NCI-H69 (cell line): Measurements from ENCODE around the gene CAMTA1.

Experiments
- DNase-seq: peaks from one replicate; lab custom pipeline; 2025; lab: John Stamatoyannopoulos, UW

CAMTA1 gene

GRCh38 chr1:7658099-7658498 lies 872.8 kb downstream of the CAMTA1 start:
- no peak for DNase-seq

GRCh38 chr1:7659514-7659913 lies 874.3 kb downstream of the CAMTA1 start:
- peak; percentile 4 for DNase-seq

DNA sequence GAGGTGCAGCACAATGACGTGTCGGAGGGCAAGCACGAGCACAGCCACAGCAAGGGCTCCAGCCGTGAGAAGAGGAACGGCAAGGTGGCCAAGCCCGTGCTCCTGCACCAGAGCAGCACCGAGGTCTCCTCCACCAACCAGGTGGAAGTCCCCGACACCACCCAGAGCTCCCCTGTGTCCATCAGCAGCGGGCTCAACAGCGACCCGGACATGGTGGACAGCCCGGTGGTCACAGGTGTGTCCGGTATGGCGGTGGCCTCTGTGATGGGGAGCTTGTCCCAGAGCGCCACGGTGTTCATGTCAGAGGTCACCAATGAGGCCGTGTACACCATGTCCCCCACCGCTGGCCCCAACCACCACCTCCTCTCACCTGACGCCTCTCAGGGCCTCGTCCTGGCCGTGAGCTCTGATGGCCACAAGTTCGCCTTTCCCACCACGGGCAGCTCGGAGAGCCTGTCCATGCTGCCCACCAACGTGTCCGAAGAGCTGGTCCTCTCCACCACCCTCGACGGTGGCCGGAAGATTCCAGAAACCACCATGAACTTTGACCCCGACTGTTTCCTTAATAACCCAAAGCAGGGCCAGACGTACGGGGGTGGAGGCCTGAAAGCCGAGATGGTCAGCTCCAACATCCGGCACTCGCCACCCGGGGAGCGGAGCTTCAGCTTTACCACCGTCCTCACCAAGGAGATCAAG lies 878.3 kb downstream of the CAMTA1 start:
- DNase-seq, result no peak

GRCh38 chr1:7664147-7664892 lies 879.1 kb downstream of the CAMTA1 start:
- no peak for DNase-seq

DNA sequence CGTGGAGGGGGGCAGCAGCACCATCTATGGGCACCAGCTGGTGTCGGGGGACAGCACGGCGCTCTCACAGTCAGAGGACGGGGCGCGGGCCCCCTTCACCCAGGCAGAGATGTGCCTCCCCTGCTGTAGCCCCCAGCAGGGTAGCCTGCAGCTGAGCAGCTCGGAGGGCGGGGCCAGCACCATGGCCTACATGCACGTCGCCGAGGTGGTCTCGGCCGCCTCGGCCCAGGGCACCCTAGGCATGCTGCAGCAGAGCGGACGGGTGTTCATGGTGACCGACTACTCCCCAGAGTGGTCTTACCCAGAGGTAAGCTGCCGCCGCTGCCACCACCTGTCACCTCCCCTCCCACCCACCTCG lies 879.6 kb downstream of the CAMTA1 start:
- no peak for DNase-seq

DNA sequence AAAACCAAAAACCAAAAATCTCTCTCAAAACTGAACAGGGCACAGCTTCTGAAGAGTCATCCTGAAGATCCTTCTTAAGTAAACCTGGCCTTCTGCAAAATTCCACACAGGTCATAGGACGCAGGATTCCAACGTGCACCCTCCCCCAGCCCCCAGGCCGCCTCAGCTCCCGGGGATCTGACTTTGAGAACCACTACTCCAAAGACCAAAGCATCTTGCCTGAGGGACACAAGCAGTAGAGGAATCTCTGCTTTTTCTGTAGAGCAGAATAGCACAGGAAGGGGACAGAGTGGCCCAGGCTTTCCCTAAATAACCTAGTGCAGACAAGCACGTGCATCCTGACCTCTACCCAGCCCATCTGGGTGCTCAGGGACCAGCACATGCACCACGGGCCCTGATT lies 881.0 kb downstream of the CAMTA1 start:
- no peak for DNase-seq

GRCh38 chr1:7667159-7667558 lies 881.9 kb downstream of the CAMTA1 start:
- no peak for DNase-seq

DNA sequence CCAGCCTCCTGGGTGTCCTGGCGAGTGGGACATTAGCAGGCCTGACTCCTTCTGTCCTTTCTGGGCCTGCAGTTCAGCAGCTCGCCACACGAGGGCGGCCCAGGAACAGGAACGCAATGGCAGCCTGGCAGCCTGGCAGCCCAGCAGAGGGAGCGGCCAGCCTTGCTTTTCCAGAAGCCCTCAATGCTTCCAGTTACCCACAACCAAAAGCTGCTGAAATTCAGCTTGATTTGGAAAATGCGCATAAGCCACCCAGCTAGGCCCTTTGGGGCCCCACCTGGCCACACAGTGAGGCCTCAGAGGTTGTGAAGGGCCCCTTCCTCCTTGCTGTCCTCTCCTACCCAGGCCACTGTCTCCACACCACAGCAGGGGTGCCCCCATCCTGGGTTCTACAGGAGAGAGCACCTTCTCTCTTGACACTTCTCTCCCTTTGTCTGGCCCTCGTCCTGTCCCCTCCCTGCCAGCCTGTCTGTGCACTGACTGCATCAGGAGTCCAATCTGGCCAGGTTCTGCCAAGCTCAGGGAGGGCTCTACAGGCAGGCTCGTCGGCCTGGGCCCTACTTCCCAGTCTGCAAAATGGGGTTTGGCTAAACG lies 882.5 kb downstream of the CAMTA1 start:
- peak; percentile 77 for DNase-seq

GRCh38 chr1:7669559-7670311 lies 884.5 kb downstream of the CAMTA1 start:
- DNase-seq, result peak; percentile 79

- no peak for DNase-seq
These were observed 885.3 kb downstream of the CAMTA1 start for GRCh38 chr1:7670334-7671145.

DNA sequence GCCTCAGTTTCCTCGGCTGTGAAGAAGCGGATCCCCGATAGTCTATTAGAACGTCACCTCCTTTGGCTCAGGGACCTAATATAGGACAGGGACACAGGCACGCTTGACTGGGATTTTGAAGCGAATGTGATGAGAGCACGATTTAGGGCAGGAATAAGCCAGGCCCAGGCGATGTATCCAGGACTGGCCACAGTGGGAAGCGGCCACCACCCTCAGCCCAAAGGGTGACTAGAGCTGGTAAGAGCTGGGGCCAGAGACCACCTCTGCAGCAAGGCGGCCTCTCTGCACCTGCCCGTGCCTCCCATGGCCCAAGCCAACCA lies 885.9 kb downstream of the CAMTA1 start:
- no peak for DNase-seq

GRCh38 chr1:7671676-7672075 lies 886.4 kb downstream of the CAMTA1 start:
- DNase-seq, result no peak

DNA sequence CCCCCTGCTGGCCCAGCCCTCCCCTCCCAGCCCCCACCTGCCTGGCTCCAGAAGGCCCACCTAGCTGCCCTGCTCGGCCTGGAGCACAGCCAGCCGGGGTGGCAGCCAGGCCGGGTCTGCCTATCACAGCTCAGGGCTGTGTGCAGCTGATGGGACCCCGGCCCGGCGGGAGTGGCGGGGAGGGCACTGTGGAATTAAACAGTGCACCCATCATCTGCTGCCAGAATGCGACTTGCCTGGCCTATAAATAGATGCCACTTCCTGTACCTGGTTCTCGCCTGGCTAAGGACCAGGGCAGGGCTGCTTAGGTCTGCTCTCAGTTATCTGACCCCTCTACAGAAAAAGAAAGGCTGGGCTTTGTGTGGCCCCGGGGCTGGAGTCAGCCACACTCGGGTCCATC lies 887.6 kb downstream of the CAMTA1 start:
- DNase-seq, result no peak

GRCh38 chr1:7674972-7675371 lies 889.7 kb downstream of the CAMTA1 start:
- DNase-seq, result no peak

DNA sequence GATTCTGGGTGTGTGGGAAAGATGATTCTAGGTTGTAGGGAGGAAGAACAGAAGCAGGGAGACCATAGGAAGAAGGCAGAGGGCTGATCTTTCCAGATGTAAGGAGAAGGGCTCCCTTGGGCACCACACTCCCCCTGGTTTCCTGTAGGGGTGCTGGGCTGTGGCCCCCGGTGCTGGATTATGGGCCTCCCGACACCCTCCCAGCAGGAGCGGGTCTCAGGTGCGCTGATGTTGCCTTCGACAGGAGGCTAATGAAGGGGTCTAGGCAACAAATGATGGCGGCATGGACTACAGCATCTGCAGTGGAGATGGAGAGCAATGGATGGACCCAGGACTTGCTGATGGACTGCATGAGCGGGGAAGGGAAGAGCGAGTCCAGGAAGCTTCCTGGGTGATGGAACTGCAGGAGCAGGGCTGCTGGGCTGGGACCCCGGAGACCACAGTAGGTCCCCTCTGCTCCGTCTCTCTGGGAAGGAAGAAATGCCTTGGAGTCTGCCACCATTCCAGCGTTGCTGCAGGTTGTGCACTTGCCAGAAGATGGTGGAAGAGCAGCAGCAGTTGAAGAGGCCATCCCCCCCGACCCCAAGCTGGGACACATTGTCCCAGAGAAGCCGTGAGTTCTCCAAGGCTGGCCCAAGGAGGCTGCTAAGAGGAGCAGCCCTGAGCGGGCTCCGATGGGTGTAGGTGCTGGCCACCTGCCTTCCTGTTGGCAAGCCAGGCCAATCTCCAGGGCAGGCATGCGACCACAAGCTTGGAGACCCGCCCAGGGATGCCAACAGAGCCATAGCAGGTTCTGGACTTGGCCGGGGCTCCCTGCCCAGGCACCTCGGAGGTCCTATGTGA lies 890.4 kb downstream of the CAMTA1 start:
- DNase-seq, result no peak

GRCh38 chr1:7676274-7676945 lies 891.2 kb downstream of the CAMTA1 start:
- no peak for DNase-seq

DNA sequence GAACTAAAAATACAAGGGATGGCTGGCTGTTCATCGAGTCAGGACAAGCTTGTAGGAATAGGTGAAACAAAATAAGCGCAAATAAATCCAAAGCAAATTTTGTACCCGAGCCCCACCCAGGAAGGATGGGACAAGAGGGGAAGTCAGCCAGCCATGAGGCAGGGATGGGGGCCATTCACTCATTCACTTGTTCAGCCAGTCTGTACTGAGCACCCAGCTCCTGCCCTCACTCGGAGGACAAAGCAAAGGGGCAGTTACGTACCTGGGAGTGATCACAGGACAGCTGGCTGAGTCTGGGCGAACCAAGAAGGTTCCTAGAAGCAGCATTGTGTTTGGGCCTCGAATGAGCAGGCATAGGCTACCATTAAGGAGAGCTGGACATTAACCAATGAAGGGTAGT lies 891.9 kb downstream of the CAMTA1 start:
- no peak for DNase-seq

GRCh38 chr1:7677815-7678214 lies 892.6 kb downstream of the CAMTA1 start:
- no peak for DNase-seq

GRCh38 chr1:7678491-7679158 lies 893.4 kb downstream of the CAMTA1 start:
- DNase-seq, result no peak
